Peyer's patch (tissue), 4 donors: ENCODE data around the gene GKN2.

Source experiments
- POLR2A ChIP-seq, 2 donors: fragments of 450-650 bp; IDR thresholded peaks; one replicate each; pipeline ENCODE4 v1.5.1; 2017; ENCODE audit warnings: antibody characterized with exemption in 2 of 2, mild to moderate bottlenecking in 2 of 2, moderate library complexity in 2 of 2
- TF ChIP-seq, protein P1 (sequence below), 6 experiments: fragments of 450-650 bp in 4 of 6; fragments of 200-600 bp in 2 of 6; sonication (generic) in 1 of 6; IDR thresholded peaks; one replicate each; pipeline ENCODE4 v1.5.1; 2017 to 2019; ENCODE audit warnings: antibody characterized with exemption in 6 of 6, mild to moderate bottlenecking in 3 of 6, moderate library complexity in 1 of 6

- TF ChIP-seq, protein P1, sequence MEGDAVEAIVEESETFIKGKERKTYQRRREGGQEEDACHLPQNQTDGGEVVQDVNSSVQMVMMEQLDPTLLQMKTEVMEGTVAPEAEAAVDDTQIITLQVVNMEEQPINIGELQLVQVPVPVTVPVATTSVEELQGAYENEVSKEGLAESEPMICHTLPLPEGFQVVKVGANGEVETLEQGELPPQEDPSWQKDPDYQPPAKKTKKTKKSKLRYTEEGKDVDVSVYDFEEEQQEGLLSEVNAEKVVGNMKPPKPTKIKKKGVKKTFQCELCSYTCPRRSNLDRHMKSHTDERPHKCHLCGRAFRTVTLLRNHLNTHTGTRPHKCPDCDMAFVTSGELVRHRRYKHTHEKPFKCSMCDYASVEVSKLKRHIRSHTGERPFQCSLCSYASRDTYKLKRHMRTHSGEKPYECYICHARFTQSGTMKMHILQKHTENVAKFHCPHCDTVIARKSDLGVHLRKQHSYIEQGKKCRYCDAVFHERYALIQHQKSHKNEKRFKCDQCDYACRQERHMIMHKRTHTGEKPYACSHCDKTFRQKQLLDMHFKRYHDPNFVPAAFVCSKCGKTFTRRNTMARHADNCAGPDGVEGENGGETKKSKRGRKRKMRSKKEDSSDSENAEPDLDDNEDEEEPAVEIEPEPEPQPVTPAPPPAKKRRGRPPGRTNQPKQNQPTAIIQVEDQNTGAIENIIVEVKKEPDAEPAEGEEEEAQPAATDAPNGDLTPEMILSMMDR (IDR thresholded peaks at IDR 0.05), result no peak
- no peak for TF ChIP-seq POLR2A (IDR thresholded peaks at IDR 0.05)
Observed at GRCh38 chr2:68932402-68932801, 20.3 kb downstream of the GKN2 start.
